Activated CD8-positive, alpha-beta memory T cell treated with anti-CD3 and anti-CD28 coated beads, Interleukin-2, amount 50 U/mL, for 4 hours (primary cell): ENCODE data around the gene SCARB2.

Source experiments
- DNase-seq: peaks from one replicate; pipeline ENCODE4 v3.0.0-alpha.2; 2020

SCARB2 gene

GRCh38 chr4:76197971-76198410, 15.6 kb downstream of the SCARB2 start:
- DNase-seq = no peak

- DNase-seq = no peak
Measured at GRCh38 chr4:76197031-76197743, 16.4 kb downstream of the SCARB2 start.

- no peak for DNase-seq
Measured at GRCh38 chr4:76196376-76196775, 17.2 kb downstream of the SCARB2 start.

GRCh38 chr4:76195326-76195725, 18.3 kb downstream of the SCARB2 start:
- no peak for DNase-seq

- no peak for DNase-seq
Measured at GRCh38 chr4:76194325-76194724, 19.3 kb downstream of the SCARB2 start.

- no peak for DNase-seq
Measured at GRCh38 chr4:76192236-76192635, 21.4 kb downstream of the SCARB2 start.

- no peak for DNase-seq
Measured at GRCh38 chr4:76188557-76188956, 25.1 kb downstream of the SCARB2 start.

GRCh38 chr4:76188149-76188548, 25.5 kb downstream of the SCARB2 start:
- no peak for DNase-seq

- DNase-seq = no peak
Measured at GRCh38 chr4:76187152-76187551, 26.5 kb downstream of the SCARB2 start.

GRCh38 chr4:76182463-76182862, 31.2 kb downstream of the SCARB2 start:
- DNase-seq = no peak

- peak; percentile 83 for DNase-seq
Measured at GRCh38 chr4:76179398-76180318, 34.0 kb downstream of the SCARB2 start.

GRCh38 chr4:76178296-76178695, 35.3 kb downstream of the SCARB2 start:
- DNase-seq = no peak

- no peak for DNase-seq
Measured at GRCh38 chr4:76177709-76178108, 35.9 kb downstream of the SCARB2 start.

GRCh38 chr4:76175336-76175735, 38.3 kb downstream of the SCARB2 start:
- DNase-seq = no peak

- no peak for DNase-seq
Measured at GRCh38 chr4:76174216-76174615, 39.4 kb downstream of the SCARB2 start.

GRCh38 chr4:76168688-76169087, 44.9 kb downstream of the SCARB2 start:
- DNase-seq = no peak

GRCh38 chr4:76166480-76166879, 47.1 kb downstream of the SCARB2 start:
- no peak for DNase-seq

- no peak for DNase-seq
Measured at GRCh38 chr4:76160355-76160754, 53.3 kb downstream of the SCARB2 start.

GRCh38 chr4:76156635-76157034, 57.0 kb downstream of the SCARB2 start:
- DNase-seq = no peak

- DNase-seq = no peak
Measured at GRCh38 chr4:76155979-76156378, 57.6 kb downstream of the SCARB2 start.

- no peak for DNase-seq
Measured at GRCh38 chr4:76153356-76153755, 60.3 kb downstream of the SCARB2 start.

GRCh38 chr4:76148142-76148865, 65.3 kb downstream of the SCARB2 start, which contains the start of gene NUP54:
NUP54 (minus strand) TSS chr4:76148397; CDS start chr4:76148374, 23 bp downstream.
- DNase-seq = peak; percentile 96

GRCh38 chr4:76147454-76148141, 66.0 kb downstream of the SCARB2 start:
- DNase-seq = peak; percentile 27
